Panc1 (cell line): ENCODE results near the gene SLC9A8.

Experiments
- CTCF ChIP-seq: fragments of 450-650 bp; IDR thresholded peaks from 2 replicates; pipeline ENCODE4 v1.5.1; 2017; ENCODE audit warnings: mild to moderate bottlenecking
- POLR2AphosphoS5 ChIP-seq: IDR thresholded peaks from 2 replicates; pipeline ENCODE4 v1.6.1; 2012; ENCODE audit warnings: mild to moderate bottlenecking, low read depth, low read length, moderate library complexity
- TF ChIP-seq, protein P1 (sequence below), 2 experiments: IDR thresholded peaks; 2 replicates each; pipeline ENCODE4 v1.6.1; 2011 to 2012; ENCODE audit warnings: low read depth in 2 of 2, control low read depth in 1 of 2, low read length in 1 of 2, mild to moderate bottlenecking in 1 of 2, moderate library complexity in 1 of 2; ENCODE audit not compliant: insufficient read depth in 1 of 2

DNA sequence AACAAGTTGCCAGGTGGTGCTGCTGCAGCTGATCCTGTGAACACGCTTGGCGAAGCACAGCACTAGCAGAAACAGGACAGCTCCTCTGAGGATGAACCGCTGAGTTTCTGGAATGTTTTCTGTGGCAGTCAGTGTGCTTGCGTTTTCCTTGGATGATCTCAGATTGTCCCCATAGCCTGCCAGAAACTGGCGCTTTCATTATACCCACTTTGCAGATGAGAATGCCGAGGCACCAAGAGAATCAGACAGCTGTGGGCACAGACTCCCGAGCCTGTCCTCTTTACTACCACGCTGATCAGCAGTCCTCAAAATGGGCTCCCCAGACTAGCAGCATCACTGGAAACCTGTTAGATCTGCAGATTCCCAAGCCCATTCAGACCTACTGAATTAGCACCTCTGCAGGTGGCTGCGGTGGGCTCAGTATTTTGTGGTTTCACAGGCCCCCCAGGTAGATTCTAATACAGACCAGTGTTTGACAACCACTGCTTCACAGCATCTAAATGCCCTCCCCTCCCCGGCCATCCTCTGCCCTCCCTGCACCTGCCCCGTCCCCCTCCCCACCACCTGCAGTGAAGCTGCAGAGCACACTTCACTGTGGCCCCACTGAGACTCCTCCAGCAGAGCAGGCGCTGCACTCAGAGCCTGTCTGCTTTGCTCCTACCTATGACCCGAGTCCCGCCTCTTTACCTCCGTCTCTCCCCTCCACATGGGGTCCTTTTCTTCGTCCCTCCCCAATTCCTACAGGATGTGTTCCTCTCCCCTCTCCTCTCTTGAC is 73.1 kb downstream of the SLC9A8 start:
- TF ChIP-seq CTCF (no peak), POLR2AphosphoS5 (no peak)
- TF ChIP-seq, protein P1, sequence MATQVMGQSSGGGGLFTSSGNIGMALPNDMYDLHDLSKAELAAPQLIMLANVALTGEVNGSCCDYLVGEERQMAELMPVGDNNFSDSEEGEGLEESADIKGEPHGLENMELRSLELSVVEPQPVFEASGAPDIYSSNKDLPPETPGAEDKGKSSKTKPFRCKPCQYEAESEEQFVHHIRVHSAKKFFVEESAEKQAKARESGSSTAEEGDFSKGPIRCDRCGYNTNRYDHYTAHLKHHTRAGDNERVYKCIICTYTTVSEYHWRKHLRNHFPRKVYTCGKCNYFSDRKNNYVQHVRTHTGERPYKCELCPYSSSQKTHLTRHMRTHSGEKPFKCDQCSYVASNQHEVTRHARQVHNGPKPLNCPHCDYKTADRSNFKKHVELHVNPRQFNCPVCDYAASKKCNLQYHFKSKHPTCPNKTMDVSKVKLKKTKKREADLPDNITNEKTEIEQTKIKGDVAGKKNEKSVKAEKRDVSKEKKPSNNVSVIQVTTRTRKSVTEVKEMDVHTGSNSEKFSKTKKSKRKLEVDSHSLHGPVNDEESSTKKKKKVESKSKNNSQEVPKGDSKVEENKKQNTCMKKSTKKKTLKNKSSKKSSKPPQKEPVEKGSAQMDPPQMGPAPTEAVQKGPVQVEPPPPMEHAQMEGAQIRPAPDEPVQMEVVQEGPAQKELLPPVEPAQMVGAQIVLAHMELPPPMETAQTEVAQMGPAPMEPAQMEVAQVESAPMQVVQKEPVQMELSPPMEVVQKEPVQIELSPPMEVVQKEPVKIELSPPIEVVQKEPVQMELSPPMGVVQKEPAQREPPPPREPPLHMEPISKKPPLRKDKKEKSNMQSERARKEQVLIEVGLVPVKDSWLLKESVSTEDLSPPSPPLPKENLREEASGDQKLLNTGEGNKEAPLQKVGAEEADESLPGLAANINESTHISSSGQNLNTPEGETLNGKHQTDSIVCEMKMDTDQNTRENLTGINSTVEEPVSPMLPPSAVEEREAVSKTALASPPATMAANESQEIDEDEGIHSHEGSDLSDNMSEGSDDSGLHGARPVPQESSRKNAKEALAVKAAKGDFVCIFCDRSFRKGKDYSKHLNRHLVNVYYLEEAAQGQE (IDR thresholded peaks at IDR 0.05; ENCODE audit: insufficient read depth in 1 of 2, low read depth in 2 of 2, low read length in 1 of 2): no peak
